ENCODE data around the gene TNFRSF19. TPM values are rescaled to one million over a fixed set of nuclear protein-coding genes. Genes with fewer than 3 reads are reported as not detected.

Gene TNFRSF19
- total and polyA plus RNA-seq, 8 donors = 1.2 to 14.0 (median 2.7) TPM; not detected in 1

GRCh38 chr13:23621316-23621645 lies 51.1 kb downstream of the TNFRSF19 start:
- intact Hi-C loops (cut with DNase I; ENCODE audit: low total_unique reads) = no loop called here
- peaks cover 0 to 7% (median 0%) of the 10 kb centered on the region in 4 donors for H3K4me1 ChIP-seq
- no peak for DNase-seq
- H3K27ac ChIP-seq = no peak overlapping the region
- H3K36me3 ChIP-seq = peaks cover 0 to 5% (median under 1%) of the 10 kb centered on the region in 4 donors
- no peak overlapping the region for H3K4me3 ChIP-seq
- H3K27me3 ChIP-seq = no peaks in the 10 kb centered on the region
- no peak for TF ChIP-seq POLR2A (IDR thresholded peaks at IDR 0.05)
- no peak for TF ChIP-seq EP300 (IDR thresholded peaks at IDR 0.05)
- TF ChIP-seq POLR2AphosphoS5 (IDR thresholded peaks at IDR 0.05) = no peak
- no peak for TF ChIP-seq CTCF (IDR thresholded peaks at IDR 0.05)
- 32 to 43% (median 38%) methylated on average over 2 of the region's 2 CpGs for WGBS, 5 donors
- no peaks in the 10 kb centered on the region for H3K9me3 ChIP-seq

- no peak for TF ChIP-seq POLR2A (IDR thresholded peaks at IDR 0.05)
- no peak for TF ChIP-seq CTCF (IDR thresholded peaks at IDR 0.05)
- no peak for TF ChIP-seq POLR2AphosphoS5 (IDR thresholded peaks at IDR 0.05)
- no peak for TF ChIP-seq EP300 (IDR thresholded peaks at IDR 0.05)
- DNase-seq = no peak
- intact Hi-C loops (cut with DNase I; ENCODE audit: low total_unique reads) = no loop called here
- no peaks in the 10 kb centered on the region for H3K27me3 ChIP-seq
- no peak overlapping the region for H3K27ac ChIP-seq
- H3K4me3 ChIP-seq = no peak overlapping the region
- peaks cover 0 to 2% (median 0%) of the 10 kb centered on the region in 4 donors for H3K4me1 ChIP-seq
- 85 to 93% (median 88%) methylated on average over 3 of the region's 3 CpGs for WGBS, 5 donors
- peaks cover 0 to 5% (median 0%) of the 10 kb centered on the region in 4 donors for H3K36me3 ChIP-seq
- H3K9me3 ChIP-seq = no peaks in the 10 kb centered on the region
Observed at GRCh38 chr13:23622985-23623384, 52.8 kb downstream of the TNFRSF19 start.

GRCh38 chr13:23623394-23623793 lies 53.2 kb downstream of the TNFRSF19 start:
- WGBS, 5 donors = 95 to 98% (median 96%) methylated on average over 3 of the region's 3 CpGs
- Histone ChIP-seq H3K27ac (no peak overlapping the region), H3K4me1 (peaks cover 0 to 6% (median 1%) of the 10 kb centered on the region in 4 donors), H3K9me3 (no peaks in the 10 kb centered on the region), H3K4me3 (no peak overlapping the region), H3K36me3 (peaks cover 0 to 5% (median 0%) of the 10 kb centered on the region in 4 donors), H3K27me3 (no peaks in the 10 kb centered on the region)
- TF ChIP-seq EP300 (IDR thresholded peaks at IDR 0.05) = no peak
- no peak for TF ChIP-seq CTCF (IDR thresholded peaks at IDR 0.05)
- no peak for TF ChIP-seq POLR2A (IDR thresholded peaks at IDR 0.05)
- no peak for TF ChIP-seq POLR2AphosphoS5 (IDR thresholded peaks at IDR 0.05)
- DNase-seq = no peak
- intact Hi-C loops (cut with DNase I; ENCODE audit: low total_unique reads) = no loop called here

GRCh38 chr13:23626700-23627099 lies 56.5 kb downstream of the TNFRSF19 start:
- Histone ChIP-seq H3K4me1 (peaks cover 9 to 34% (median 25%) of the 10 kb centered on the region in 4 donors), H3K9me3 (no peaks in the 10 kb centered on the region), H3K36me3 (no peaks in the 10 kb centered on the region), H3K27me3 (no peaks in the 10 kb centered on the region), H3K27ac (peak overlapping the region in 2 of 5 donors; percentile 14 to 38), H3K4me3 (no peak overlapping the region)
- intact Hi-C loops (cut with DNase I; ENCODE audit: low total_unique reads) = no loop called here
- no peak for DNase-seq
- TF ChIP-seq POLR2A (IDR thresholded peaks at IDR 0.05) (no peak), CTCF (IDR thresholded peaks at IDR 0.05) (no peak), POLR2AphosphoS5 (IDR thresholded peaks at IDR 0.05) (no peak), EP300 (IDR thresholded peaks at IDR 0.05) (no peak)
- 68 to 88% (median 79%) methylated on average over 8 of the region's 8 CpGs for WGBS, 5 donors

Measured in stomach (tissue), 9 donors.